Gastroesophageal sphincter (tissue), 4 donors: ENCODE measurements around the gene CNKSR1. TPM values are rescaled to one million over a fixed set of nuclear protein-coding genes. Genes with fewer than 3 reads are reported as not detected.

ENCODE experiments used
- ATAC-seq: fragments of 150-250 bp; one replicate; pipeline ENCODE4 v1.9.1; 2016; ENCODE audit warnings: mild to moderate bottlenecking, moderate library complexity
- H3K27ac ChIP-seq, 4 donors: fragments of 200-600 bp; sonication (generic) in 3 of 4; 1 replicate in 3 of 4; 2 replicates in 1 of 4; pipeline ENCODE4 v1.5.1; 2016 to 2019
- H3K27me3 ChIP-seq: fragments of 200-600 bp; sonication (generic); one replicate; pipeline ENCODE4 v1.5.1; 2019
- H3K36me3 ChIP-seq, 2 donors: fragments of 200-600 bp; sonication (generic); one replicate each; pipeline ENCODE4 v1.5.1; 2019; ENCODE audit warnings: control low read depth in 1 of 2
- H3K4me1 ChIP-seq, 3 donors: fragments of 200-600 bp; sonication (generic); 1 replicate in 2 of 3; 2 replicates in 1 of 3; pipeline ENCODE4 v1.5.1; 2016 to 2019; ENCODE audit warnings: control low read depth in 2 of 3
- H3K4me3 ChIP-seq, 2 donors: fragments of 200-600 bp; sonication (generic); one replicate each; pipeline ENCODE4 v1.5.1; 2019; ENCODE audit warnings: mild to moderate bottlenecking in 1 of 2, moderate library complexity in 1 of 2
- H3K9me3 ChIP-seq, 3 donors: fragments of 200-600 bp; sonication (generic); one replicate each; pipeline ENCODE4 v1.5.1; 2017 to 2019; ENCODE audit warnings: control low read depth in 2 of 3
- CTCF ChIP-seq, 4 experiments: fragments of 200-600 bp in 2 of 4; fragments of 450-650 bp in 2 of 4; sonication (generic) in 1 of 4; IDR thresholded peaks; one replicate each; pipeline ENCODE4 v1.5.1; 2017 to 2019; ENCODE audit warnings: antibody characterized with exemption in 4 of 4, mild to moderate bottlenecking in 2 of 4, moderate library complexity in 2 of 4
- EP300 ChIP-seq: sonication (generic); formaldehyde crosslinking; IDR thresholded peaks from one replicate; pipeline ENCODE4 v1.6.1; 2017; ENCODE audit warnings: antibody characterized with exemption, mild to moderate bottlenecking
- POLR2A ChIP-seq, 2 donors: fragments of 450-650 bp; IDR thresholded peaks; one replicate each; pipeline ENCODE4 v1.6.1; 2017; ENCODE audit warnings: antibody characterized with exemption in 2 of 2, mild to moderate bottlenecking in 2 of 2, moderate library complexity in 1 of 2
- POLR2AphosphoS5 ChIP-seq: sonication (generic); formaldehyde crosslinking; IDR thresholded peaks from one replicate; pipeline ENCODE4 v1.6.1; 2017; ENCODE audit warnings: antibody characterized with exemption
- WGBS, 2 donors: methylation state at CpG; one replicate each; pipeline ENCODE4 v1.1.5; 2018; ENCODE audit warnings: low coverage in 1 of 2; 5-methylcytosine and 5-hydroxymethylcytosine counted together
- total RNA-seq, 4 donors: library from RNA; depleted of rRNA; stranded (reverse); fragments of >200 nt; gene quantifications; one replicate each; pipeline ENCODE4 v1.1.0, GENCODE V29; 2016

Gene CNKSR1
- total RNA-seq, 4 donors from 2014 or later, result 0.81 to 1.7 (median 1.1) TPM; not detected in 1

- no peaks in the 10 kb centered on the region for H3K36me3 ChIP-seq
- no peak for TF ChIP-seq POLR2A (IDR thresholded peaks at IDR 0.05)
- no peak for TF ChIP-seq POLR2AphosphoS5
- no peak for TF ChIP-seq EP300
- no peak for TF ChIP-seq CTCF (IDR thresholded peaks at IDR 0.05)
- H3K27ac ChIP-seq, result no peak overlapping the region
- no peak overlapping the region for H3K4me3 ChIP-seq
- H3K27me3 ChIP-seq, result no peaks in the 10 kb centered on the region
- ATAC-seq, result no peak
- WGBS, 2 donors, result 49 to 50% methylated on average over 6 of the region's 6 CpGs
- no peaks in the 10 kb centered on the region for H3K9me3 ChIP-seq
- peaks cover 0 to 23% (median 3%) of the 10 kb centered on the region in 3 donors for H3K4me1 ChIP-seq
Measured at GRCh38 chr1:26237230-26237966, 60.1 kb downstream of the CNKSR1 start.

Other genes starting within 250 kb of the CNKSR1 start
- gene PAFAH2, start 179.4 kb upstream of the CNKSR1 start, total RNA-seq, result 10 to 100 TPM in 1 of 4 donors, 1 to 10 TPM in 3; 6.6 to 12.2 (median 8.5) TPM
- under 1 TPM in 3 of 4 donors, not detected in 1; 0.08 to 0.81 (median 0.31) TPM for gene EXTL1, start 155.7 kb upstream of the CNKSR1 start, total RNA-seq
- not detected for gene SLC30A2, start 131.4 kb upstream of the CNKSR1 start, total RNA-seq
- 1 to 10 TPM in 2 of 4 donors, under 1 TPM in 2; 0.15 to 2.3 (median 0.82) TPM for gene TRIM63, start 109.9 kb upstream of the CNKSR1 start, total RNA-seq
- gene PDIK1L, start 65.7 kb upstream of the CNKSR1 start, total RNA-seq, result 1 to 10 TPM; 6.2 to 9.3 (median 6.8) TPM
- gene FAM110D, start 18.4 kb upstream of the CNKSR1 start, total RNA-seq, result 10 to 100 TPM in 1 of 4 donors, 1 to 10 TPM in 3; 3.4 to 12.5 (median 7.7) TPM
- gene C1orf232, start 8.5 kb upstream of the CNKSR1 start, total RNA-seq, result not detected
- gene ZNF593, start 7.6 kb upstream of the CNKSR1 start, total RNA-seq, result 10 to 100 TPM in 3 of 4 donors, 1 to 10 TPM in 1; 5.0 to 22.8 (median 16.6) TPM
- gene ZNF593OS, start 5.7 kb upstream of the CNKSR1 start, total RNA-seq, result not detected
- gene CATSPER4, start 13.1 kb downstream of the CNKSR1 start, total RNA-seq, result not detected
- 1 to 10 TPM; 1.3 to 6.8 (median 4.7) TPM for gene CEP85, start 56.7 kb downstream of the CNKSR1 start, total RNA-seq
- gene SH3BGRL3, start 102.6 kb downstream of the CNKSR1 start, total RNA-seq, result 10 to 100 TPM; 31.6 to 60.2 (median 44.0) TPM
- gene UBXN11, start 129.1 kb downstream of the CNKSR1 start, total RNA-seq, result 10 to 100 TPM in 2 of 4 donors, 1 to 10 TPM in 2; 3.7 to 12.1 (median 10.5) TPM
- gene CD52, start 140.5 kb downstream of the CNKSR1 start, total RNA-seq, result 1 to 10 TPM in 3 of 4 donors, not detected in 1; 1.8 to 2.7 (median 2.2) TPM
- 1 to 10 TPM in 1 of 4 donors, under 1 TPM in 3; 0.35 to 2.7 (median 0.50) TPM for gene CRYBG2, start 176.6 kb downstream of the CNKSR1 start, total RNA-seq
- under 1 TPM in 1 of 4 donors, not detected in 3; 0.62 TPM for gene ZNF683, start 195.3 kb downstream of the CNKSR1 start, total RNA-seq
- not detected for gene LIN28A, start 233.3 kb downstream of the CNKSR1 start, total RNA-seq